ENCODE results near the gene HLA-DQA2. TPM values are rescaled to one million over a fixed set of nuclear protein-coding genes. Genes with fewer than 3 reads are reported as not detected.

Gene HLA-DQA2
- total and polyA plus RNA-seq, 2 experiments from 2014 or later = not detected

DNA sequence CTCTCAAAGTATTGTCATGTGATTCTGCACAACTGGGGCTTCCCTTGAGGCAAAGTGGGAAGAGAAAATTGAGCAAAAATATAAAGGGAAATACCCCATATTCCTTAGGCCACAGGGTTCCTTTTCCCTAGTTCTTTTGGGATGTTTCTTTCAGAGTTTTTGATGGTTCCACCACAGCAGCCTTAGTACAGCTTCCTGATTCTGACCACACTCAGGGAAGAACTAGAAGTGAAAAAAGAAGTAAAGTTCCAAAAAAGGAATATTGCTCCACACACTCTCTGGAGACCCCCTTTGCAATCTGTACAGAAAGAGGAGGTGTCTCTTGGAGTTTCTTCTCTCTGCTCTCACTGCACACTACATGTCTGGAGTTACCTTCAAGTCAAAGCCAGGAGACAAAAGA lies 27.9 kb upstream of the HLA-DQA2 start:
- Histone ChIP-seq H3K4me2 (no peak overlapping the region), H2AFZ (no peak overlapping the region), H3K27ac (ENCODE audit: low read depth) (no peak overlapping the region), H4K20me1 (replicated peaks; ENCODE audit: insufficient read depth) (no peaks in the 10 kb centered on the region), H3K36me3 (ENCODE audit: insufficient read depth) (no peaks in the 10 kb centered on the region), H3K4me3 (no peak overlapping the region), H3K79me2 (replicated peaks; ENCODE audit: insufficient read depth) (no peaks in the 10 kb centered on the region), H3F3A (replicated peaks; ENCODE audit: low read depth) (no peaks in the 10 kb centered on the region), H3K4me1 (ENCODE audit: insufficient read depth) (no peaks in the 10 kb centered on the region), H3K27me3 (ENCODE audit: insufficient read depth) (no peaks in the 10 kb centered on the region), H3K9me2 (ENCODE audit: insufficient read depth) (no peaks in the 10 kb centered on the region)
- H3K36me3 Mint-ChIP-seq (ENCODE audit: low read depth) = no peaks in the 10 kb centered on the region
- H3K4me1 Mint-ChIP-seq = no peaks in the 10 kb centered on the region
- H3K27ac Mint-ChIP-seq = no peak overlapping the region
- DNase-seq (ENCODE audit: low spot score) = no peak
- H3K9me3 Mint-ChIP-seq = peaks cover 1% of the 10 kb centered on the region; the same call in 1 of the 3 replicates
- no peak overlapping the region for H3K4me3 Mint-ChIP-seq
- ATAC-seq = no peak
- no peak for TF ChIP-seq NANOG (IDR thresholded peaks at IDR 0.05; ENCODE audit: borderline replicate concordance)
- no peak for TF ChIP-seq ZNF114 (CRISPR knock-in tag; IDR thresholded peaks at IDR 0.05)
- TF ChIP-seq, protein P1, sequence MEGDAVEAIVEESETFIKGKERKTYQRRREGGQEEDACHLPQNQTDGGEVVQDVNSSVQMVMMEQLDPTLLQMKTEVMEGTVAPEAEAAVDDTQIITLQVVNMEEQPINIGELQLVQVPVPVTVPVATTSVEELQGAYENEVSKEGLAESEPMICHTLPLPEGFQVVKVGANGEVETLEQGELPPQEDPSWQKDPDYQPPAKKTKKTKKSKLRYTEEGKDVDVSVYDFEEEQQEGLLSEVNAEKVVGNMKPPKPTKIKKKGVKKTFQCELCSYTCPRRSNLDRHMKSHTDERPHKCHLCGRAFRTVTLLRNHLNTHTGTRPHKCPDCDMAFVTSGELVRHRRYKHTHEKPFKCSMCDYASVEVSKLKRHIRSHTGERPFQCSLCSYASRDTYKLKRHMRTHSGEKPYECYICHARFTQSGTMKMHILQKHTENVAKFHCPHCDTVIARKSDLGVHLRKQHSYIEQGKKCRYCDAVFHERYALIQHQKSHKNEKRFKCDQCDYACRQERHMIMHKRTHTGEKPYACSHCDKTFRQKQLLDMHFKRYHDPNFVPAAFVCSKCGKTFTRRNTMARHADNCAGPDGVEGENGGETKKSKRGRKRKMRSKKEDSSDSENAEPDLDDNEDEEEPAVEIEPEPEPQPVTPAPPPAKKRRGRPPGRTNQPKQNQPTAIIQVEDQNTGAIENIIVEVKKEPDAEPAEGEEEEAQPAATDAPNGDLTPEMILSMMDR (conservative IDR thresholded peaks at IDR 0.05; ENCODE audit: low read depth in 2 of 2) = no peak
- no peak for TF ChIP-seq JUNB (IDR thresholded peaks at IDR 0.05; ENCODE audit: unreplicated experiment)
- TF ChIP-seq ZNF331 (CRISPR knock-in tag; IDR thresholded peaks at IDR 0.05; ENCODE audit: low read depth) = no peak
- TF ChIP-seq STAT1 (IDR thresholded peaks at IDR 0.05; ENCODE audit: unreplicated experiment) = no peak
- no peak for TF ChIP-seq CREB1 (CRISPR knock-in tag; IDR thresholded peaks at IDR 0.05; ENCODE audit: low read depth)
- TF ChIP-seq EZH2phosphoT487 (IDR thresholded peaks at IDR 0.05; ENCODE audit: unreplicated experiment) = no peak
- no peak for TF ChIP-seq ETS1 (IDR thresholded peaks at IDR 0.05)
- no peak for TF ChIP-seq REST (IDR thresholded peaks at IDR 0.05; ENCODE audit: unreplicated experiment)
- TF ChIP-seq, protein P2, sequence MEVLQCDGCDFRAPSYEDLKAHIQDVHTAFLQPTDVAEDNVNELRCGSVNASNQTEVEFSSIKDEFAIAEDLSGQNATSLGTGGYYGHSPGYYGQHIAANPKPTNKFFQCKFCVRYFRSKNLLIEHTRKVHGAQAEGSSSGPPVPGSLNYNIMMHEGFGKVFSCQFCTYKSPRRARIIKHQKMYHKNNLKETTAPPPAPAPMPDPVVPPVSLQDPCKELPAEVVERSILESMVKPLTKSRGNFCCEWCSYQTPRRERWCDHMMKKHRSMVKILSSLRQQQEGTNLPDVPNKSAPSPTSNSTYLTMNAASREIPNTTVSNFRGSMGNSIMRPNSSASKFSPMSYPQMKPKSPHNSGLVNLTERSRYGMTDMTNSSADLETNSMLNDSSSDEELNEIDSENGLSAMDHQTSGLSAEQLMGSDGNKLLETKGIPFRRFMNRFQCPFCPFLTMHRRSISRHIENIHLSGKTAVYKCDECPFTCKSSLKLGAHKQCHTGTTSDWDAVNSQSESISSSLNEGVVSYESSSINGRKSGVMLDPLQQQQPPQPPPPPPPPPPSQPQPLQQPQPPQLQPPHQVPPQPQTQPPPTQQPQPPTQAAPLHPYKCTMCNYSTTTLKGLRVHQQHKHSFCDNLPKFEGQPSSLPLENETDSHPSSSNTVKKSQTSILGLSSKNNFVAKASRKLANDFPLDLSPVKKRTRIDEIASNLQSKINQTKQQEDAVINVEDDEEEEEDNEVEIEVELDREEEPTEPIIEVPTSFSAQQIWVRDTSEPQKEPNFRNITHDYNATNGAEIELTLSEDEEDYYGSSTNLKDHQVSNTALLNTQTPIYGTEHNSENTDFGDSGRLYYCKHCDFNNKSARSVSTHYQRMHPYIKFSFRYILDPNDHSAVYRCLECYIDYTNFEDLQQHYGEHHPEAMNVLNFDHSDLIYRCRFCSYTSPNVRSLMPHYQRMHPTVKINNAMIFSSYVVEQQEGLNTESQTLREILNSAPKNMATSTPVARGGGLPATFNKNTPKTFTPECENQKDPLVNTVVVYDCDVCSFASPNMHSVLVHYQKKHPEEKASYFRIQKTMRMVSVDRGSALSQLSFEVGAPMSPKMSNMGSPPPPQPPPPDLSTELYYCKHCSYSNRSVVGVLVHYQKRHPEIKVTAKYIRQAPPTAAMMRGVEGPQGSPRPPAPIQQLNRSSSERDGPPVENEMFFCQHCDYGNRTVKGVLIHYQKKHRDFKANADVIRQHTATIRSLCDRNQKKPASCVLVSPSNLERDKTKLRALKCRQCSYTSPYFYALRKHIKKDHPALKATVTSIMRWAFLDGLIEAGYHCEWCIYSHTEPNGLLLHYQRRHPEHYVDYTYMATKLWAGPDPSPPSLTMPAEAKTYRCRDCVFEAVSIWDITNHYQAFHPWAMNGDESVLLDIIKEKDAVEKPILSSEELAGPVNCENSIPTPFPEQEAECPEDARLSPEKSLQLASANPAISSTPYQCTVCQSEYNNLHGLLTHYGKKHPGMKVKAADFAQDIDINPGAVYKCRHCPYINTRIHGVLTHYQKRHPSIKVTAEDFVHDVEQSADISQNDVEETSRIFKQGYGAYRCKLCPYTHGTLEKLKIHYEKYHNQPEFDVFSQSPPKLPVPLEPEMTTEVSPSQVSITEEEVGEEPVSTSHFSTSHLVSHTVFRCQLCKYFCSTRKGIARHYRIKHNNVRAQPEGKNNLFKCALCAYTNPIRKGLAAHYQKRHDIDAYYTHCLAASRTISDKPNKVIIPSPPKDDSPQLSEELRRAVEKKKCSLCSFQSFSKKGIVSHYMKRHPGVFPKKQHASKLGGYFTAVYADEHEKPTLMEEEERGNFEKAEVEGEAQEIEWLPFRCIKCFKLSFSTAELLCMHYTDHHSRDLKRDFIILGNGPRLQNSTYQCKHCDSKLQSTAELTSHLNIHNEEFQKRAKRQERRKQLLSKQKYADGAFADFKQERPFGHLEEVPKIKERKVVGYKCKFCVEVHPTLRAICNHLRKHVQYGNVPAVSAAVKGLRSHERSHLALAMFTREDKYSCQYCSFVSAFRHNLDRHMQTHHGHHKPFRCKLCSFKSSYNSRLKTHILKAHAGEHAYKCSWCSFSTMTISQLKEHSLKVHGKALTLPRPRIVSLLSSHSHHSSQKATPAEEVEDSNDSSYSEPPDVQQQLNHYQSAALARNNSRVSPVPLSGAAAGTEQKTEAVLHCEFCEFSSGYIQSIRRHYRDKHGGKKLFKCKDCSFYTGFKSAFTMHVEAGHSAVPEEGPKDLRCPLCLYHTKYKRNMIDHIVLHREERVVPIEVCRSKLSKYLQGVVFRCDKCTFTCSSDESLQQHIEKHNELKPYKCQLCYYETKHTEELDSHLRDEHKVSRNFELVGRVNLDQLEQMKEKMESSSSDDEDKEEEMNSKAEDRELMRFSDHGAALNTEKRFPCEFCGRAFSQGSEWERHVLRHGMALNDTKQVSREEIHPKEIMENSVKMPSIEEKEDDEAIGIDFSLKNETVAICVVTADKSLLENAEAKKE (CRISPR knock-in tag; IDR thresholded peaks at IDR 0.05) = no peak
- TF ChIP-seq POLR2AphosphoS5 (IDR thresholded peaks at IDR 0.05; ENCODE audit: low read depth) = no peak
- TF ChIP-seq EZH2 (IDR thresholded peaks at IDR 0.05; ENCODE audit: low read depth, unreplicated experiment) = no peak
- H3K27me3 Mint-ChIP-seq (ENCODE audit: insufficient read depth, low read depth, poor library complexity) = peaks cover 2% of the 10 kb centered on the region

Data from GM23338 (cell line).